GM21381 (cell line): ENCODE data around the gene AIP.
"Not testable (repeated sequence)": the region's sequence is repeated elsewhere in the genome, so short reads cannot be mapped to it uniquely, and the experiment has no call there.

Experiments
- ATAC-seq: cut with Tn5 transposase; IDR thresholded peaks from one replicate; pipeline ENCODE4 v1.9.1; 2021; ENCODE audit warnings: mild to moderate bottlenecking, moderate library complexity; ENCODE audit not compliant: unreplicated experiment

The AIP gene

GRCh38 chr11:67468456-67468758 is 14.4 kb upstream of the AIP start:
- no peak for ATAC-seq

GRCh38 chr11:67468759-67469507 is 13.9 kb upstream of the AIP start, which contains the start of gene TMEM134:
Gene TMEM134, minus strand, starts transcription at chr11:67469251. Its CDS starts 59 bp downstream, at chr11:67469192.
- peak; percentile 48 for ATAC-seq

GRCh38 chr11:67469508-67469811 is 13.4 kb upstream of the AIP start:
- no peak for ATAC-seq

GRCh38 chr11:67470337-67471002 is 12.4 kb upstream of the AIP start:
- ATAC-seq = no peak

GRCh38 chr11:67472882-67473281 is 9.9 kb upstream of the AIP start:
- ATAC-seq = no peak

- ATAC-seq = not testable (repeated sequence)
Observed at GRCh38 chr11:67476692-67477091, 6.1 kb upstream of the AIP start.

GRCh38 chr11:67477344-67478050 is 5.3 kb upstream of the AIP start:
- not testable (repeated sequence) for ATAC-seq

GRCh38 chr11:67482275-67482826 is 475 bp upstream of the AIP start:
- no peak for ATAC-seq

- ATAC-seq = no peak
Observed at GRCh38 chr11:67483831-67484665, 1.2 kb downstream of the AIP start.

GRCh38 chr11:67484847-67485311 is 2.1 kb downstream of the AIP start:
- ATAC-seq = no peak

- ATAC-seq = peak; percentile 24
Observed at GRCh38 chr11:67485873-67486361, 3.1 kb downstream of the AIP start.

- ATAC-seq = peak; percentile 29
Observed at GRCh38 chr11:67486481-67487195, 3.8 kb downstream of the AIP start.

GRCh38 chr11:67489203-67489884 is 6.5 kb downstream of the AIP start:
- ATAC-seq = no peak

GRCh38 chr11:67489885-67490726 is 7.3 kb downstream of the AIP start:
- no peak for ATAC-seq

GRCh38 chr11:67490727-67491065 is 7.9 kb downstream of the AIP start:
- no peak for ATAC-seq

GRCh38 chr11:67491276-67492068 is 8.6 kb downstream of the AIP start:
- ATAC-seq = no peak

- no peak for ATAC-seq
Observed at GRCh38 chr11:67492069-67492727, 9.4 kb downstream of the AIP start.
